CD4-positive, alpha-beta T cell treated with Interleukin-6 at 100 ng/mL for 8 hours (primary cell): ENCODE results near the gene NTRK2.

ENCODE experiments used
- DNase-seq: peaks from one replicate; pipeline ENCODE4 v3.0.0-alpha.2; 2020; ENCODE audit warnings: mixed read lengths, low spot score

The NTRK2 gene

GRCh38 chr9:84736081-84736480, 66.6 kb downstream of the NTRK2 start:
- no peak for DNase-seq

GRCh38 chr9:84736536-84736935, 67.0 kb downstream of the NTRK2 start:
- DNase-seq: no peak

- no peak for DNase-seq
Measured at GRCh38 chr9:84738353-84738752, 68.8 kb downstream of the NTRK2 start.

GRCh38 chr9:84742261-84742660, 72.7 kb downstream of the NTRK2 start:
- no peak for DNase-seq

- DNase-seq: no peak
Measured at GRCh38 chr9:84744195-84744594, 74.7 kb downstream of the NTRK2 start.

- no peak for DNase-seq
Measured at GRCh38 chr9:84744726-84745125, 75.2 kb downstream of the NTRK2 start.

- DNase-seq: no peak
Measured at GRCh38 chr9:84748112-84748511, 78.6 kb downstream of the NTRK2 start.

GRCh38 chr9:84750152-84750865, 80.8 kb downstream of the NTRK2 start:
- no peak for DNase-seq

GRCh38 chr9:84751921-84752320, 82.4 kb downstream of the NTRK2 start:
- peak; percentile 14 for DNase-seq

GRCh38 chr9:84754461-84754860, 84.9 kb downstream of the NTRK2 start:
- DNase-seq: no peak

GRCh38 chr9:84754881-84755280, 85.4 kb downstream of the NTRK2 start:
- DNase-seq: no peak

GRCh38 chr9:84755380-84755779, 85.9 kb downstream of the NTRK2 start:
- DNase-seq: no peak

- no peak for DNase-seq
Measured at GRCh38 chr9:84756171-84756570, 86.6 kb downstream of the NTRK2 start.

GRCh38 chr9:84756731-84757130, 87.2 kb downstream of the NTRK2 start:
- no peak for DNase-seq

GRCh38 chr9:84758817-84759216, 89.3 kb downstream of the NTRK2 start:
- DNase-seq: no peak

GRCh38 chr9:84759300-84759750, 89.8 kb downstream of the NTRK2 start:
- DNase-seq: peak; percentile 22

GRCh38 chr9:84759804-84760203, 90.3 kb downstream of the NTRK2 start:
- DNase-seq: no peak

- no peak for DNase-seq
Measured at GRCh38 chr9:84761137-84761808, 91.7 kb downstream of the NTRK2 start.

GRCh38 chr9:84772511-84772910, 103.0 kb downstream of the NTRK2 start:
- no peak for DNase-seq

- no peak for DNase-seq
Measured at GRCh38 chr9:84773022-84773421, 103.5 kb downstream of the NTRK2 start.

- DNase-seq: no peak
Measured at GRCh38 chr9:84775056-84775643, 105.6 kb downstream of the NTRK2 start.

- no peak for DNase-seq
Measured at GRCh38 chr9:84778570-84778969, 109.0 kb downstream of the NTRK2 start.

- DNase-seq: no peak
Measured at GRCh38 chr9:84779883-84780282, 110.4 kb downstream of the NTRK2 start.
